SK-N-SH (cell line): Measurements from ENCODE around the gene ASCC2. TPM values are rescaled to one million over a fixed set of nuclear protein-coding genes. Genes with fewer than 3 reads are reported as not detected.

Experiments used
- CTCF ChIA-PET: fragments of 300-600, 350-600 bp; formaldehyde crosslinking; extraction: SDS; loops from one replicate; lab custom pipeline; 2021; lab: Yijun Ruan, JAX
- POLR2A ChIA-PET: fragments of 350-600 bp; sonication (Branson Sonifier 250); formaldehyde crosslinking; extraction: SDS; loops from one replicate; lab custom pipeline; 2020; ENCODE audit warnings: antibody characterized with exemption, inconsistent platforms; lab: Yijun Ruan, JAX
- DNase-seq: peaks from one replicate; pipeline ENCODE4 v3.0.0; 2012
- H2AFZ ChIP-seq: fragments of 200-600 bp; sonication (generic); 2 replicates; pipeline ENCODE4 v1.8.1; 2016; ENCODE audit warnings: antibody characterized with exemption, mild to moderate bottlenecking, low read depth
- H3F3A ChIP-seq: fragments of 200-600 bp; sonication (generic); replicated peaks from 2 replicates; pipeline ENCODE3; 2016; ENCODE audit warnings: antibody characterized with exemption, mild to moderate bottlenecking; ENCODE audit not compliant: insufficient read depth
- H3K27ac ChIP-seq, 2 experiments: fragments of 200-500 bp in 1 of 2; fragments of 200-600 bp in 1 of 2; sonication (Bioruptor generic) in 1 of 2; sonication (generic), shearing (Covaris generic) in 1 of 2; 2 replicates each; pipeline versions ENCODE4 v1.5.1 to v1.6.1; 2014 to 2016; ENCODE audit warnings: low read depth in 2 of 2, inconsistent platforms in 1 of 2, low read length in 1 of 2, mild to moderate bottlenecking in 1 of 2, mixed read lengths in 1 of 2
- H3K27me3 ChIP-seq: fragments of 200-600 bp; sonication (generic), shearing (Covaris generic); 2 replicates; pipeline ENCODE4 v1.6.1; 2016; ENCODE audit warnings: mixed run types; ENCODE audit not compliant: insufficient read depth
- H3K36me3 ChIP-seq, 2 experiments: fragments of 200-500 bp in 1 of 2; fragments of 200-600 bp in 1 of 2; sonication (Bioruptor generic) in 1 of 2; sonication (generic) in 1 of 2; replicated peaks in 1 of 2; 2 replicates each; pipeline versions ENCODE3 to v1.5.1; 2014 to 2016; ENCODE audit warnings: low read length in 1 of 2, mild to moderate bottlenecking in 1 of 2; ENCODE audit not compliant: insufficient read depth in 2 of 2, control insufficient read depth in 1 of 2
- H3K4me1 ChIP-seq, 2 experiments: fragments of 200-500 bp in 1 of 2; fragments of 200-600 bp in 1 of 2; sonication (Bioruptor generic) in 1 of 2; sonication (generic), shearing (Covaris generic) in 1 of 2; 2 replicates each; pipeline versions ENCODE4 v1.5.1 to v1.6.1; 2014 to 2016; ENCODE audit warnings: low read depth in 1 of 2, low read length in 1 of 2, mixed run types in 1 of 2; ENCODE audit not compliant: insufficient read depth in 2 of 2, control insufficient read depth in 1 of 2
- H3K4me2 ChIP-seq: fragments of 200-600 bp; sonication (generic), shearing (Covaris generic); 2 replicates; pipeline ENCODE4 v1.6.1; 2017; ENCODE audit warnings: mixed run types
- H3K4me3 ChIP-seq, 2 experiments: fragments of 200-500 bp in 1 of 2; fragments of 200-600 bp in 1 of 2; sonication (Bioruptor generic) in 1 of 2; sonication (generic), shearing (Covaris generic) in 1 of 2; 2 replicates each; pipeline versions ENCODE4 v1.5.1 to v1.8.1; 2014 to 2016; ENCODE audit warnings: low read depth in 2 of 2, inconsistent platforms in 1 of 2, low read length in 1 of 2, mild to moderate bottlenecking in 1 of 2, mixed read lengths in 1 of 2, moderate library complexity in 1 of 2
- H3K79me2 ChIP-seq: fragments of 200-600 bp; sonication (generic); 2 replicates; pipeline ENCODE4 v1.8.1; 2017; ENCODE audit warnings: mild to moderate bottlenecking; ENCODE audit not compliant: insufficient read depth
- H3K9ac ChIP-seq: fragments of 200-600 bp; sonication (generic); 2 replicates; pipeline ENCODE4 v1.6.1; 2017; ENCODE audit warnings: mixed run types
- H3K9me2 ChIP-seq: fragments of 200-600 bp; sonication (generic); 2 replicates; pipeline ENCODE4 v1.6.1; 2017; ENCODE audit warnings: mixed run types
- H3K9me3 ChIP-seq: fragments of 200-600 bp; sonication (generic); 2 replicates; pipeline ENCODE4 v1.6.1; 2017; ENCODE audit warnings: mixed run types, mild to moderate bottlenecking, moderate library complexity
- H4K20me1 ChIP-seq: fragments of 200-600 bp; sonication (generic); 2 replicates; pipeline ENCODE4 v1.6.1; 2017; ENCODE audit warnings: mild to moderate bottlenecking, mixed run types; ENCODE audit not compliant: insufficient read depth
- ELF1 ChIP-seq: IDR thresholded peaks from 2 replicates; pipeline ENCODE4 v1.4.0; 2012
- JUND ChIP-seq: IDR thresholded peaks from 2 replicates; pipeline ENCODE4 v1.4.0; 2012
- NRF1 ChIP-seq: IDR thresholded peaks from 2 replicates; pipeline ENCODE4 v1.6.1; 2012; ENCODE audit warnings: low read depth, mild to moderate bottlenecking, low read length
- POLR2AphosphoS5 ChIP-seq: IDR thresholded peaks from 2 replicates; pipeline ENCODE4 v1.6.1; 2012; ENCODE audit warnings: low read depth, low read length
- RFX5 ChIP-seq: IDR thresholded peaks from 2 replicates; pipeline ENCODE4 v1.6.1; 2012; ENCODE audit warnings: mild to moderate bottlenecking, improper control_type of control experiment, low read length
- TEAD4 ChIP-seq: IDR thresholded peaks from 2 replicates; pipeline ENCODE4 v1.4.0; 2012; ENCODE audit warnings: mild to moderate bottlenecking, borderline replicate concordance; ENCODE audit not compliant: insufficient read depth
- WGBS: methylation state at CpG from one replicate; pipeline ENCODE4 v1.1.6; 2017; ENCODE audit warnings: low lambda C conversion rate; 5-methylcytosine and 5-hydroxymethylcytosine counted together
- polyA plus RNA-seq, 3 experiments: library from polyadenylated mRNA; depleted of rRNA; stranded (reverse); fragments of >200 nt; gene quantifications; 2 replicates each; pipeline ENCODE4 v1.2.3, GENCODE V29; 2012
- TF ChIP-seq, protein P1 (sequence below): IDR thresholded peaks from 2 replicates; pipeline ENCODE4 v1.4.0; 2012; ENCODE audit warnings: low read depth
- TF ChIP-seq, protein P2 (sequence below): fragments of 150-350 bp; IDR thresholded peaks from 2 replicates; pipeline ENCODE4 v1.6.1; 2017; ENCODE audit warnings: antibody characterized with exemption, low read length, low read depth, borderline replicate concordance
- TF ChIP-seq, protein P3 (sequence below): fragments of 200-600 bp; sonication (generic); IDR thresholded peaks from 2 replicates; pipeline ENCODE4 v1.6.1; 2017; ENCODE audit warnings: antibody characterized with exemption, mild to moderate bottlenecking, moderate library complexity

The ASCC2 gene
- polyA plus RNA-seq, 1 of the 3 experiments (the other 2 are of a cell fraction) = 82.0 TPM

DNA sequence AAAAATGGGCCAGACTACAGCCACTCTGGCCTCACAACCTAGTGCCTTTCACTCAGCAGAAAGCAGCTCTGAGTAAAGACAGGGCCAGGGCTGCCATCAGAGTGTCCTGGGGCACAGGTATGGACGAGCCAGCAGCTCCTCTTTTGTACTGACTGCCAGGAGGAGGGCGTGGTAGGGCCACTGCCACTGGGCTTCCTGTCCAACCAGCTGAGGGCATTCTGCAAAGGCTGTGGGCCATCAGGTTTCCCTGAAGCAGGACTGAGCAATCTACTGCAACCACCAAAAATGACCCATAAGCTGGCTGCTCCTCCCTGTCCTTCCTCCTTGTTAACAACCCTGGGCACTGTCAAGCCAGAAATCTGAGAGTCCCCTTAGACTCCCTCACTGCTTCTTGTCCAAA is 33.1 kb downstream of the ASCC2 start:
- POLR2A ChIA-PET = no interaction called here
- Histone ChIP-seq H3K4me1 (peaks cover 0 to 1% of the 10 kb centered on the region in 2 experiments; a peak in 1 of 4 replicates), H3K27me3 (no peaks in the 10 kb centered on the region), H2AFZ (no peak overlapping the region), H3K36me3 (peaks cover 31 to 72% of the 10 kb centered on the region in 2 experiments), H3K9me3 (no peaks in the 10 kb centered on the region), H3K27ac (no peak overlapping the region), H3K4me3 (no peak overlapping the region), H3K79me2 (no peaks in the 10 kb centered on the region), H3K9ac (no peak overlapping the region)
- no peak for DNase-seq
- WGBS = 100% methylated on average over 1 of the region's 2 CpGs
- CTCF ChIA-PET = interaction anchor here (0.7 to 1.9 kb wide), 4 partner anchors 13 to 284 kb away, joined by 3 to 6 read pairs (median 4); no protein-coding TSS in a partner anchor
- TF ChIP-seq RFX5 (no peak), TEAD4 (no peak), POLR2AphosphoS5 (no peak), ELF1 (no peak), NRF1 (no peak)
- TF ChIP-seq, protein P1, sequence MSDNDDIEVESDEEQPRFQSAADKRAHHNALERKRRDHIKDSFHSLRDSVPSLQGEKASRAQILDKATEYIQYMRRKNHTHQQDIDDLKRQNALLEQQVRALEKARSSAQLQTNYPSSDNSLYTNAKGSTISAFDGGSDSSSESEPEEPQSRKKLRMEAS = no peak
- TF ChIP-seq, protein P2, sequence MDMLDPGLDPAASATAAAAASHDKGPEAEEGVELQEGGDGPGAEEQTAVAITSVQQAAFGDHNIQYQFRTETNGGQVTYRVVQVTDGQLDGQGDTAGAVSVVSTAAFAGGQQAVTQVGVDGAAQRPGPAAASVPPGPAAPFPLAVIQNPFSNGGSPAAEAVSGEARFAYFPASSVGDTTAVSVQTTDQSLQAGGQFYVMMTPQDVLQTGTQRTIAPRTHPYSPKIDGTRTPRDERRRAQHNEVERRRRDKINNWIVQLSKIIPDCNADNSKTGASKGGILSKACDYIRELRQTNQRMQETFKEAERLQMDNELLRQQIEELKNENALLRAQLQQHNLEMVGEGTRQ = no peak
- TF ChIP-seq, protein P3, sequence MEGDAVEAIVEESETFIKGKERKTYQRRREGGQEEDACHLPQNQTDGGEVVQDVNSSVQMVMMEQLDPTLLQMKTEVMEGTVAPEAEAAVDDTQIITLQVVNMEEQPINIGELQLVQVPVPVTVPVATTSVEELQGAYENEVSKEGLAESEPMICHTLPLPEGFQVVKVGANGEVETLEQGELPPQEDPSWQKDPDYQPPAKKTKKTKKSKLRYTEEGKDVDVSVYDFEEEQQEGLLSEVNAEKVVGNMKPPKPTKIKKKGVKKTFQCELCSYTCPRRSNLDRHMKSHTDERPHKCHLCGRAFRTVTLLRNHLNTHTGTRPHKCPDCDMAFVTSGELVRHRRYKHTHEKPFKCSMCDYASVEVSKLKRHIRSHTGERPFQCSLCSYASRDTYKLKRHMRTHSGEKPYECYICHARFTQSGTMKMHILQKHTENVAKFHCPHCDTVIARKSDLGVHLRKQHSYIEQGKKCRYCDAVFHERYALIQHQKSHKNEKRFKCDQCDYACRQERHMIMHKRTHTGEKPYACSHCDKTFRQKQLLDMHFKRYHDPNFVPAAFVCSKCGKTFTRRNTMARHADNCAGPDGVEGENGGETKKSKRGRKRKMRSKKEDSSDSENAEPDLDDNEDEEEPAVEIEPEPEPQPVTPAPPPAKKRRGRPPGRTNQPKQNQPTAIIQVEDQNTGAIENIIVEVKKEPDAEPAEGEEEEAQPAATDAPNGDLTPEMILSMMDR = no peak
- TF ChIP-seq, all 33 proteins: peak for 0
- Histone ChIP-seq H3K4me2 (no peak overlapping the region), H3F3A (no peaks in the 10 kb centered on the region), H3K9me2 (no peaks in the 10 kb centered on the region), H4K20me1 (no peaks in the 10 kb centered on the region)

DNA sequence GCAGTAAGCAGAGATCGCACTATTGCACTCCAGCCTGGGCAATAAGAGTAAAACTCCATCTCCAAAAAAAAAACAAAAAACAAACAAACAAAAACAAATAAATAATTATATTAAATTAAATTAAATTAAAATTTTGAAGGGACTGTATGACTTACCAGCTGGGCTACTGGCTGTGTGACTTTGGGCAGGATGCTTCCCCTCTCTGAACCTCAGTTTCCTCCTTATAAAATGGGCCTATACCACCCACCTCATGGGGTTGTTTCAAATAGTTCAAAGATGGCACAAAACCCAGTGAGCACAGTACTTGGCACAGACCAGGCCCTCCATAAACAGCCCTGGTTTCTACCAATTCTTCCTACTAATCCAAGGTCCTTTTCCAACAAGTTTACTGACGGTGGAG is 34.9 kb downstream of the ASCC2 start:
- no peak for DNase-seq
- Histone ChIP-seq H3K9ac (no peak overlapping the region), H3K27ac (no peak overlapping the region), H3K9me2 (no peaks in the 10 kb centered on the region), H3K4me2 (no peak overlapping the region), H3F3A (no peaks in the 10 kb centered on the region), H3K4me1 (peaks cover 13 to 18% of the 10 kb centered on the region in 2 experiments), H3K27me3 (no peaks in the 10 kb centered on the region), H3K4me3 (no peak overlapping the region), H4K20me1 (no peaks in the 10 kb centered on the region), H3K79me2 (peaks cover 8% of the 10 kb centered on the region; the same call in 1 of the 2 replicates), H3K9me3 (no peaks in the 10 kb centered on the region), H3K36me3 (peaks cover 28 to 73% of the 10 kb centered on the region in 2 experiments), H2AFZ (no peak overlapping the region)
- TF ChIP-seq JUND = no peak
- ChIA-PET CTCF (interaction anchor here (0.9 to 1.9 kb wide), 2 partner anchors 202 to 285 kb away, joined by 3 to 6 read pairs; no protein-coding TSS in a partner anchor), POLR2A (no interaction called here)
- WGBS = 95% methylated on average over 2 of the region's 2 CpGs
